ENCODE measurements around the gene LIPC.

LIPC gene

DNA sequence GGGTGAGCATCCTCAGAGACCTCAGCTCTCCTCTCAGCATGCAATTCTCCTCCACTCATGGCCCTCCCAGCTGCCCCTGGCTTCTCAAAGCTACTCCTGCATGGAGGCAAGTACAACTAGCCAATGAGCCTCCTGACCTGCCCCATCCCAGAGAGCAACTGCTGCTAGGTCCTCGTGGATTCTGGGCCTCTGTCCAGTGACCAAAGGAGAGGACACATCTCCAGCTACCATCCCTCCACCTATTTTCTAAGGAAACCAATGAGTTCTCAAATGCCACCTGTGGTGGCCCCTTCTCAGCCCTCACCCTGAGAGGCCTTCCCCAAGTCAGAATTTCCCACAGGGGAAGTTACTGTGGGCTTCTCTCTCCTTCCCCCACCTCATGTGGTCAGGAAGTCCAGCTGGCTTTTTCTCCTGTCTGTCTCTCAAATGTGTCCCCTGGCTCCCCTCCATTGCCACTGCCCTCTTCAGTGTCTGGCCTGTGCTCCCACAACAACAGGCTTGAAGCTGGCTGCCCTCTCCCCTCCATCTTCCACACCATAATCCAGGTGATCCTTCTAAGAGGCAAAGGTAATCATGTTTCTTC is 43.0 kb downstream of the LIPC start:
- DNase-seq (ENCODE audit: insufficient read length, low spot score) (no peak), FAIRE-seq (no peak)
- no peak for TF ChIP-seq POLR2A (IDR thresholded peaks at IDR 0.05; ENCODE audit: low read depth, low read length)

DNA sequence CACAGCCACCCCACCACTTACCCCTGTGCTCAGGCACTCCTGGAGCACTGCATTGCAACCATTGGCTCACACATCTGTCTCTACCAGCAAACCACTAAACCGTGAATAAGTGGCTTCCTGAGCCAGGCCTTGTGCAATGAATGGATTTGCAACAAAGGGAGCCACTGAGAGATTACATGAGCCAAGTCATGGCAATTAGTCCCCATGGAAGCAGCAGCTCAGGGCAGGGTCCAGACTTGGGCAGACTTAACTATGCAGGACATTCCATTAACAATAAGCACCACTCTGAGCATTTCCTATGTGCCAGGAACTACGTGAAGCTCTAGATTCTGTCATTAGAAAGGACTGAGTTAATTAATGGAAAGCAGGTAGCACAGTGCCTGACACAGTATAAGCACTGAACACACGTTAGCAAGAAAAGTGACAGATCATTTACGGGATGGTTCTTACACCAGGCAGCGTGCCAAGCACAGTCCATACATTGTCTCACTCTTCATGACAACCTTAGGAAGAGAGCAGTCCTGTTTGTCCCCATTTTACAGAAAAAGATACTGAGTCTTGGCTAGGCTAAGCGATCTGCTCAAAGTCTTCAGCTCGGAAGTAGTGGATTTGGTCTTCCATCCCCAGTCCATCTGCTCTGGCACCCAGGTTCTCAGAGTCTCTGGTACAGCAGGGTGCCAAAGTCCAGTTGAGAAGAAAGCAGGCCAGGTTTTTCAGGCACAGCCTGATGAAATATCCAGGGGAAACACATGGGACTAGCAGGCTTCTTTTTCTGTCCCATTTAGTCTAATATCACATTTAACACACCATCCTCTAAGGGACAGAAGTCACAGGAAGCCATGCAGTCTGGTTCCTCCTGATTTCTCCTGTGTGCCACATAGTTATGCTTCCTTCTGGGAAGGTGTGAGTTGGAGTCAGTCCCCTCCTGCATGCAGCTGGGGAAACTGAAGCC is 44.1 kb downstream of the LIPC start:
- FAIRE-seq (no peak), DNase-seq (ENCODE audit: insufficient read length, low spot score) (no peak)
- TF ChIP-seq POLR2A (IDR thresholded peaks at IDR 0.05; ENCODE audit: low read depth, low read length) = no peak

DNA sequence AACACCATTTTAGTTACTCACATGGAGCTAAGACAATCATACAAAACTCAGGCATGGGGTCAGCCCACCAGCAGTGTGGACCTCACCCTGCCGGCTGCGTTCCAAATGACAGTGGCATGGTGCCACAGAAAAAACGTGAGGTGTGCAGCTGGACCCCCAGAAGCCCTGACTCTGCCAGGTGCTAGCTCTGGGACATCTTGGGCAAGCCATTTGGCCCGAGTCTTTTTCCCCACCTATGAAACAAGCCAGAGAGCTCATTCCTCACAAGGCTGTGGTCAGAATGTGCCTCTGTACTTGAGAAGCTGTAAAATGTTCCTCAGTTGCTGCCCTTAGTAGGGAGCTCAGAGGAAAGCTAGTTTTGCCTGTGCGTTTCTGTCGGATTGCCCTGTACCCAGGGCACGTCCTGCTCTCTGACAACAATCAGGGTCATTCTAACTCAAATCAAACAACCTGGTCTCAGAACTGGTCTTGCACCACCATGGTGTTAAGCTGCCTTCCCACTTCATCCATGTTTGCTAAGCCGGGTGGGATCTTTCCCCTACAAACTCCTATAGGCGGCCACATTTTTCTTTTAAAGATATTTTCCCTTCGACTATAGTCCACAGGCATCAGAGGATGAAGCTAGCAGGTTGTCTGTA is 44.9 kb downstream of the LIPC start:
- no peak for TF ChIP-seq POLR2A (IDR thresholded peaks at IDR 0.05; ENCODE audit: low read depth, low read length)
- FAIRE-seq = no peak
- DNase-seq (ENCODE audit: insufficient read length, low spot score) = no peak

DNA sequence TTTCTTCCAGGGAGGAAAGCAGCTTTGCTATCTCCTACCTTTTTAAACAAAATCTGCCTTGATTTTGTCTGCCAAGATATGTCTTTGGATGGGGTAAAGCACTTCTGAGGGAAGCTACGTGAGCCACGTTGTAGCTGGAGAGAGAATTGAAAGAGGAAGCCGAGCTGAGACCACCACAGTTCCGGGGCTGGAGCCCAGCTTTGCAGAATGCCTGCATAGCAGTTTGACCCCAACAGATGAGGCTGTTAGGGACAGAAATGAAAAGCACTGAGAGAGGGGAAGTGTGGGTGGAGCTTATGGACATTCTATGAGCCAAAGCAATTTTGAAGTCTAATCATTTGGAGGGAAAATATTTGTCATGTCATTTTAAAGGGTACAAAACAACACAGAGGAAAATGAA is 45.4 kb downstream of the LIPC start:
- no peak for DNase-seq (ENCODE audit: insufficient read length, low spot score)
- no peak for TF ChIP-seq POLR2A (IDR thresholded peaks at IDR 0.05; ENCODE audit: low read depth, low read length)
- FAIRE-seq = no peak

DNA sequence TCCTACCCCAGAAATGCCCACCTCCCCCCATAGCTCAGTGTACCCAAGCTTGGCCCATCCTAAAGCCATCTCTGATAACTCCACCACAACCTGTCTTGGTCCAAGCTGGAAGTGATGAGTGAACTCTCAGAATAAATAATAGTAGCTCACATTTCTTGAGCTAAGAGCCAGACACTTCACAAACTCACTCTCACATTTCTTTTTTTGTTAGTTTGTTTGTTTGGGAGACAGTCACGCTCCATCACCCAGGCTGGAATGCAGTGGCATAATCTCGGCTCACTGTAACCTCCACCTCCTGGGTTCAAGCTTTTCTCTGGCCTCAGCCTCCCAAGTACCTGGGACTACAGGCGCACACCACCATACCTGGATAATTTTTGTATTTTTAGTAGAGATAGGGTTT is 46.2 kb downstream of the LIPC start:
- no peak for TF ChIP-seq POLR2A (IDR thresholded peaks at IDR 0.05; ENCODE audit: low read depth, low read length)
- DNase-seq (ENCODE audit: insufficient read length, low spot score) (no peak), FAIRE-seq (no peak)

DNA sequence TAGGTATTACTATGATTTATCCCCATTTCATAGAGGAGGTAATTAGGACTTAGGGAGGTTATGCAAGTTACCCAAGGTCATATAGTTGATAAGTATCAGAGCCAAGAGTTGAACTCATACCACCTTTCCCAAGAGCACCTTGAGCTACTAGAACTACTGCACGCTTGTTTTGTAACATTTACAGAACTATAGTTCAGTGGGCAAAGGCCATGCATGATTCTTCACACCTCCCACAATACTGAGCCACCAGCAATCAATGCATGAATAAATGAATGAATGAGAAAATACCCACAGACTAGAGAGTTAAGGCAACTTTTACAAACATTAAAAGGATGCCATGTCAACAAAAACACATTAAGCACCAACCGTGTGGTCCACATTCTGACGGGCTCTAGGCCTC is 46.8 kb downstream of the LIPC start:
- DNase-seq (ENCODE audit: insufficient read length, low spot score) (no peak), FAIRE-seq (no peak)
- TF ChIP-seq POLR2A (IDR thresholded peaks at IDR 0.05; ENCODE audit: low read depth, low read length) = no peak

DNA sequence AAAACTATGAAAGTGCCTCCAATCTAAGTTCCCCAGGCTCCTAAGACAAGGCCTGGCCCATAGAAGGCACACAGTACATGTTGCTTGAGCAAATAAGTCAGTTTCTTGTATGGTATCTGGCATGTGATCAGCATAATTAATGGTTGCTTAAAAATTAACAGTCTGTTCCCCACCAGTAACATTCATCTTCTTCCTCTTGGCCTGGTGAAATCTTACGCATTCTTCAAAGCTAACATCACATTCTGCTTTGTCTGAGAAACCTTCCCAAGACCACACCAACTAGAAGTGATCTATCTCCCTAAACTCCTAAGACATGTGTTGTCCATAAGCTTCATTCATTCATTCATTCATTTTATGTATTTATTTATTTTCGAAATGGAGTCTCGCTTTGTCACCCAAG is 48.1 kb downstream of the LIPC start:
- no peak for DNase-seq (ENCODE audit: insufficient read length, low spot score)
- no peak for FAIRE-seq
- no peak for TF ChIP-seq POLR2A (IDR thresholded peaks at IDR 0.05; ENCODE audit: low read depth, low read length)

DNA sequence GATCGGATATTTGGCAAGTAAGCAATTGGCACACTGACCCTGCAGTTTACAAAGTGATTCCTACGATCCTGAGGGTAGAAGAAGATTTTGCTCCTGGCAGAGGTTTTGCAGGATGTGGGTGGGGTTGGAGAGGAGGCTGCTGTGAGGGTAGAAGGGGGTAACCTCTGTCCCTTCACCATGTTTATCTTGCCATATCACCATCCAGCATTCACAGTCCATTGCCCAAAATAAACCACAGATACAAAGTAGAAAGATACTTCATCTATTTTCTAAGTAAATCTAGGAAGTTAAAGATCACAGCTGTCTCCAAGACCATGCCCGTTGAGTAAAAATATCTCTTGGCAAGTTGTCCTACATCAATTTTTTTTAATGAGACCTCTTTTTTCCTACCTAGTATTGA is 51.6 kb downstream of the LIPC start:
- FAIRE-seq = no peak

DNA sequence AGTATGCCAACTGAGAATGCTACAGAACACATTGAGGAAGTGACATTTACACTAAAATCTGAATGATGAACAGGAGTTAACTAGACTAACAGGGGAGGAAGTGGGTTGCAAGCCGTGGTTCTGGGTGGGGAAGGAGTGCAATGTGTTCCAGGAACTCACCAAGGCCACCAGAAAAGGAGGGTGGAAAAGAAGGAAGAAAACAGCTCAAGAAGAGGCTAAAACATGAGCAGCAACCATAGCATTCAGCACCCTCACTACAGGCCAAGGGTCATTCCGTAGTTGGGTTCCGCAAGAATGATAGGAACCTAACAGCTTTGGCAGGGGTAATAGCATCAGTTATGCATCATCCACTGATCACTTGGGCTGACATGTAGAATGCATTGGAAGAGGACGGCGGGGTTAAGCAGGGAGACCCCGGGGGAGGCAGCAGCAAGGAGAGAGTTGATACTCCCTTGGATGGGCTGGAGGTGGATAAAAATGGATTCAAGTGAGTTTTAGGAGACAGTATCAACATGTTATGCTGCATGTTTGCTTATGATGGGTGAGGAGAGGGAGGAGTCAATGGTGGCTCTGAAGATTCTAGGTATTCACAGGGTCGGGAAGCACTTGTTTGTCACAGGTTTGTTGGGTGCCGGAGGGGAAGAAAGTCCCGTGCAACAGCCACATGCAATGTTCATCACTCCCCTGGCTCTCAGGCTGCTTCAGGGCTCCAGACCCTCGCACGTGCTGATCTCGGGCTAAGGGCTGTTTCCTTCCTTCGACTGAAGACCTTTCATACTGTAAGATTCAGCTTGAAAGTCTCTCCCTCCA is 53.2 kb downstream of the LIPC start:
- FAIRE-seq = no peak
- no peak for TF ChIP-seq POLR2A (IDR thresholded peaks at IDR 0.05; ENCODE audit: low read depth, low read length)
- no peak for DNase-seq (ENCODE audit: insufficient read length, low spot score)

More for the DNA sequence above, 51.6 kb downstream of the LIPC start:
- DNase-seq (ENCODE audit: insufficient read length, low spot score) = no peak
- no peak for TF ChIP-seq POLR2A (IDR thresholded peaks at IDR 0.05; ENCODE audit: low read depth, low read length)

DNA sequence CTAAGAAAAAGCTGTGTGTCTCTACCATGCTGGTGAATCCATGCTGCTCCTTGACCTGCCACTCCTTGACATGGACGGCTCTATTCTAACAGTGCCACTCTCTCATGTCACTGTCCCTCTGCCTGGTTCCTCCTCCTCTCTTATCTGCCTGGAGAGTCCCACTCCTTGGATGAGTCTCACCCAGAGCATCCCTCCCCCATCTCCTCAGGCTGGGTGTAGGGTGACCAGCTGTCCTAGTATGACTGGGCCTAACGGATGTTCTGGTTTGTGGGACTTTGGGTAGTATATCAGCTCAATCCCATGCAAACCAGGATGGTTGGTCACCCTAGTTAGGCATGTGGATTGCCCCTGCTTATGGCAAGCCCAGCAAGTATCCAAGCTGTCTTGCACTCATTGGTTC is 54.3 kb downstream of the LIPC start:
- FAIRE-seq (no peak), DNase-seq (ENCODE audit: insufficient read length, low spot score) (no peak)

DNA sequence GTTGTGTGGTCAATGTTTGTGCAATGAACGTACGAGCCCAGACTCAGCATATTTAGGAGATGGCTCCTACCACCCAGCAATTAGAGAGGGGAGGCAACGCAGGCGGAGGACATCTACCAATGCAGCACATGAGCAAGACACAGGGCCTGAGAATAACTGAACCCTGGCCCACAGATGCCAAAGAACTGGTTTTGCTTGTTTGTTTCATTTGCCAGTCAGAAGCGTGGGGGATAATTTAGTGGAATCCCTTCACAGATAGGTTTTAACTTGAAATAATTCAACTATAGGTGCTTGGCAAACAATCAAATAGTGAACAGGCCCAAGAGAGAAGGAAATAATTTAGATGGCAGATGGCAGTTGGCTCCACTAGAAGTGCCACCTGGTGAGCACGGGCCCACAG is 54.8 kb downstream of the LIPC start:
- no peak for TF ChIP-seq POLR2A (IDR thresholded peaks at IDR 0.05; ENCODE audit: low read depth, low read length)
- FAIRE-seq (no peak), DNase-seq (ENCODE audit: insufficient read length, low spot score) (no peak)

More for the DNA sequence above, 54.3 kb downstream of the LIPC start:
- no peak for TF ChIP-seq POLR2A (IDR thresholded peaks at IDR 0.05; ENCODE audit: low read depth, low read length)

DNA sequence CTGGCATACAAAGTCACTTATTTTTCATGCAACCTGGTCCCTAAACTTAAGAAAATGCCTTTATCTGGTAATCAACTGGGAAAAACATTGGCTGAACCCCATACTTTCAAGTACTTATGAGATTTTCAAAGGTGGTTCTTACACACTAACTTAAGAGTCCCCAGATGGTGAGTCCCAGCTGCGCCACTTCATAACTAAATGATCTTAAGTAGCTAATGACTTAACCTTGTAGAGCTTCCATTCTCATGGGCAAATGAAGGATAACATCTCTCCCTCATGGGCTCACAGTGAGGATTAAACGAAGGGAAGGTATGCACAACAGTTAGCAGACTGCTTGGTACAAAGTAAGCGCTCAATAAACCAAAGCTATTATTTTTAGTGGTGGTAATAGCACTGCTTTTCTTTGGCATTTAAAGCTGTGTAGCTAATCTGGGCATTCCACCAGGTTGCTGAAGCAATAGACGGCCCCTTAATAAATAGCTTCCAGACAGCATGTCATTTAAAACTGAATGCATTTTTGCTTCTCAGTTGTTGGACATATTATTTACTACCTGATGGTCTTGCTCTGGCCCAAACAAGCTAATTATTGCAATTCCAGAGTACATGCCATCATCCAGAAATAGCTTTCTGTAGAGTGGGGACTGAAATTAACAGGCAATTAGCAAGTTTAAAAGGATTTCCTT is 55.4 kb downstream of the LIPC start:
- DNase-seq (ENCODE audit: insufficient read length, low spot score) = no peak

DNA sequence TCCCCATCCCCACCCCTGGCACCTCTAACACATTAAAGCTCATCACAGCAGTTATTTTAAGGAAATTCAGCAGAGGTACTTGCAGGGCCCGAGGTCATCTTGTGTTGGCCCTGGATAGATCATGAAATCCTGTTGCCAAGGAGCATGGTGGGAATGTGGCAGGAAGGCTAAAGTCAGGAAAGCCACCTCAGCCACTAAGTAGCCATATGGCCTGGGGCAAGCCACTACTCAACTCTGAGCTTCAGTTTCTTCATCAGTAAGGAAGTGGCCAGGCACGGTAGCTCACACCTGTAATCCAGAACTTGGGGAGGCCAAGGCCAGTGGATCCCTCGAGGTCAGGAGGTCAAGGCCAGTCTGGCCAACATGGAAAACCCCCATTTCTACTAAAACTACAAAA is 55.9 kb downstream of the LIPC start:
- DNase-seq (ENCODE audit: insufficient read length, low spot score) (no peak), FAIRE-seq (no peak)
- no peak for TF ChIP-seq POLR2A (IDR thresholded peaks at IDR 0.05; ENCODE audit: low read depth, low read length)

More for the DNA sequence above, 55.4 kb downstream of the LIPC start:
- TF ChIP-seq POLR2A (IDR thresholded peaks at IDR 0.05; ENCODE audit: low read depth, low read length) = no peak
- FAIRE-seq = no peak
